GM12874 (cell line): ENCODE data around the gene LRFN4.

Experiments used
- TF ChIP-seq, protein P1 (sequence below): IDR thresholded peaks from 2 replicates; pipeline ENCODE4 v1.5.1; 2011; ENCODE audit warnings: low read depth, mild to moderate bottlenecking, control low read depth, low read length, moderate library complexity; ENCODE audit not compliant: insufficient read depth

LRFN4 gene

DNA sequence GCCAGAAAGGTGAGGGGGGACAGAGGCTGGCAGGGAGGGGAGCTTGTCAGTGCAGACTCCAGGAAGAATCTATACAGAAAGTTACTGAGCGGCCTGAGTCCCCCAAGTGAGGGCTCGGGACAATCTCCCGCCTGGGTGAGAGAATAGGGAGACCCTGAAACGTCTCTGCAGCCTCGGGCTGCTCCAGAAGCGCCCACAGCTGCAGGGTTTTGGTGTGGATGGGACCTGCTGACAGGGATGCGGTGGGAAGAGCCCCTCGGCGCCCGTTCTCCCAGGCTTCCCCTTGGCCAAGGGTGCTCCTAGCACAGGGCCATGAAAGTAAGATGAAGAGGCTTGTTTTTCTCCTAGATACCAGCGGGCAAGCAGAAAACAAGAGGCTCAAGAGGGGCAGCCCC lies 14.4 kb upstream of the LRFN4 start:
- TF ChIP-seq, protein P1, sequence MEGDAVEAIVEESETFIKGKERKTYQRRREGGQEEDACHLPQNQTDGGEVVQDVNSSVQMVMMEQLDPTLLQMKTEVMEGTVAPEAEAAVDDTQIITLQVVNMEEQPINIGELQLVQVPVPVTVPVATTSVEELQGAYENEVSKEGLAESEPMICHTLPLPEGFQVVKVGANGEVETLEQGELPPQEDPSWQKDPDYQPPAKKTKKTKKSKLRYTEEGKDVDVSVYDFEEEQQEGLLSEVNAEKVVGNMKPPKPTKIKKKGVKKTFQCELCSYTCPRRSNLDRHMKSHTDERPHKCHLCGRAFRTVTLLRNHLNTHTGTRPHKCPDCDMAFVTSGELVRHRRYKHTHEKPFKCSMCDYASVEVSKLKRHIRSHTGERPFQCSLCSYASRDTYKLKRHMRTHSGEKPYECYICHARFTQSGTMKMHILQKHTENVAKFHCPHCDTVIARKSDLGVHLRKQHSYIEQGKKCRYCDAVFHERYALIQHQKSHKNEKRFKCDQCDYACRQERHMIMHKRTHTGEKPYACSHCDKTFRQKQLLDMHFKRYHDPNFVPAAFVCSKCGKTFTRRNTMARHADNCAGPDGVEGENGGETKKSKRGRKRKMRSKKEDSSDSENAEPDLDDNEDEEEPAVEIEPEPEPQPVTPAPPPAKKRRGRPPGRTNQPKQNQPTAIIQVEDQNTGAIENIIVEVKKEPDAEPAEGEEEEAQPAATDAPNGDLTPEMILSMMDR: no peak

DNA sequence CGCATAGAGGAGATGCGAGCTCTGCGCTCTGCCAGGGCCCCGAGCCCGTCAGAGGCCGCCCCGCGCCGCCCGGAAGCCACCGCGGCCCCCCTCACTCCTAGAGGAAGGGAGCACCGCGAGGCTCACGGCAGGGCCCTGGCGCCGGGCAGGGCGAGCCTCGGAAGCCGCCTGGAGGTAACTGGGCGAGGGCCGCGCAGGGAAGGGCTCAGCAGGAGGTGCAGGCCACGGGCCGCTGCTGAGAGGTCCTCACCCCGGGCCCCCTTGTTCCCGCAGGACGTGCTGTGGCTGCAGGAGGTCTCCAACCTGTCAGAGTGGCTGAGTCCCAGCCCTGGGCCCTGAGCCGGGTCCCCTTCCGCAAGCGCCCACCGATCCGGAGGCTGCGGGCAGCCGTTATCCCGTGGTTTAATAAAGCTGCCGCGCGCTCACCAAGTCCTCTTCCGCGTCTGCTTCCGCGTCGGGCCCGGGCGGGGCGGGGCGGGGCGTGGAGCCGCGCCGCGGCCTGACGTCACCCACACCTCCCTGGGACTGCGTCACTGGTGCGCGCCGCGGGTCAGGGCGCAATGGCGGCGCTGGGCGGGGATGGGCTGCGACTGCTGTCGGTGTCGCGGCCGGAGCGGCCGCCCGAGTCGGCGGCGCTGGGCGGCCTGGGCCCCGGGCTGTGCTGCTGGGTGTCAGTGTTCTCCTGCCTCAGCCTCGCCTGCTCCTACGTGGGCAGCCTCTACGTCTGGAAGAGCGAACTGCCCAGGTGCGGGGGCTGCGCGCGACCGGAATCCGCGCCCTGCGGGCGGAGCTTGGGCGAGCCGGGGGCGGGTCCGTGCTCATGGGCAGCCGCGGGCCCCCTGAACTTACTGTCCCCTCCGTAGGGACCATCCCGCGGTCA lies 13.7 kb upstream of the LRFN4 start, which contains the start of gene RCE1:
Gene RCE1 (plus strand): TSS at position 546 of the 880 bp plus-strand sequence. CDS start 15 bp downstream, at position 561.
- TF ChIP-seq, protein P1: no peak

GRCh38 chr11:66843776-66844495 lies 12.9 kb upstream of the LRFN4 start:
- TF ChIP-seq, protein P1: no peak

- TF ChIP-seq, protein P1: no peak
Observed at GRCh38 chr11:66844496-66845142, 12.2 kb upstream of the LRFN4 start.

DNA sequence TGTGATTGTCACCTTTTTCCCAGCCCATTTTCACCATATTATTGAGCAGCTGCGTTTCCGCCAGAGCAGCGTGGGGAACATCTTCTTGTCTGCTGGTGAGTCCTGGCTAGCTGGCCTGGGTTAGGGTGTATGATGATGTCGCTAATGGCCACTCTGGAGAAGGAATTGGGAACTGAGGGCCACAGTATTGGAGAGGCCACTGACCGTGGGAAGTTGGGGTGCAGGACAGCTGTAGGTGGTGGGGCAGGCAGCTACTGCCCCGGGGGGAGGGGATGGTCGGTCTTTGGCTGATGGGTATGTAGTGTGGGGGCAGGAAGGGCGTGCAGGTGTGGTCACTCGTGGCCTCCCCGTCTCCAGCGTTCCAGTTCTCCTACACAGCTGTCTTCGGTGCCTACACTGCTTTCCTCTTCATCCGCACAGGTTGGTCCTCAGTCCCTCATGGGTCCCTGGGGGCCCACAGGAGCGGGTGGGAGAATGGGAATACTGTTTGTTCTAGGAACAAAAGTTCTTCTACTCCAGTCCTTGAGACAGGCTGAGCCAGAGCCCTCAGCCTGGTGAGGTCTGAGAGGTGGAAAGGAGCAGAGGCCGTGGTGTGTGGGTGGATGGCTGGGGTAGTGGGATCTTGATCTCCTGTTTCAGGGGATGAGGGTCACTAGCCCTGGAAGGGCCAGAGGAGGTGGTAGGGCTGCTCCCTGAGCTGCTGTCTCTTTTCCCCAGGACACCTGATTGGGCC lies 11.6 kb upstream of the LRFN4 start:
- TF ChIP-seq, protein P1: no peak

DNA sequence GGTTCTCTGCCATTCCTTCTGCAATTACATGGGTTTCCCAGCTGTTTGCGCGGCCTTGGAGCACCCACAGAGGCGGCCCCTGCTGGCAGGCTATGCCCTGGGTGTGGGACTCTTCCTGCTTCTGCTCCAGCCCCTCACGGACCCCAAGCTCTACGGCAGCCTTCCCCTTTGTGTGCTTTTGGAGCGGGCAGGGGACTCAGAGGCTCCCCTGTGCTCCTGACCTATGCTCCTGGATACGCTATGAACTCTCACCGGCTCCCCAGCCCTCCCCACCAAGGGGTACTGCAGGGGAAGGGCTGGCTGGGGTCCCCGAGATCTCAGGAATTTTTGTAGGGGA lies 11.0 kb upstream of the LRFN4 start:
- TF ChIP-seq, protein P1: no peak

DNA sequence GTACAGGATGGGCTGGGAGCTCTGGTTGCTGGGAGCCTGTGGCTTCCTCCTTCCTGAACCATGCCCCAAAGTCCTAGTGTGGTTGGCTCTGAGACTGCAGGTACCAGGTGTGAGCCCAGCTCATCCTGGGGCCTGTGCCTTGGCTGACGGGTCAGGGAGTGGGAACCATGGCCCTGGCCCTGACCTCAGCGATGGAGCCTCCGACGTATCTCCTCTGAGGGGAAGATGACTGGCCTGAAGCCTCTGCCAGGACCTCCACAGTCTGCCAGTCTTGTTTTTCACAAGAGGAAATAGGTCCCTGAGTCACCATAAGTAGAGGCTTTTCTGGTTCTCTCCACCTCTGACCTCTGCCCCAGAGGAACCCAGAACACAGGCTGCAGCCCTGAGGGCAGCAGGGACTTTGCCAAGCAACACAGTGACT lies 10.2 kb upstream of the LRFN4 start:
- TF ChIP-seq, protein P1: no peak
